Testis (tissue), 3 donors: ENCODE measurements around the gene SLC9A2. TPM values are rescaled to one million over a fixed set of nuclear protein-coding genes. Genes with fewer than 3 reads are reported as not detected.
A peak's percentile ranks its signal among the peaks of the same experiment; 100 is the strongest.

Source experiments
- DNase-seq: peaks from one replicate; pipeline ENCODE4 v3.0.0-alpha.2; 2019
- H3K27ac ChIP-seq, 2 donors: fragments of 200-600 bp; sonication (generic); one replicate each; pipeline ENCODE4 v1.5.1; 2019
- H3K27me3 ChIP-seq: fragments of 200-600 bp; sonication (generic); one replicate; pipeline ENCODE4 v1.5.1; 2019
- H3K36me3 ChIP-seq: fragments of 200-600 bp; sonication (generic); one replicate; pipeline ENCODE4 v1.5.1; 2017; ENCODE audit warnings: low read depth; ENCODE audit errors: missing control alignments
- H3K4me1 ChIP-seq: fragments of 200-600 bp; sonication (generic); one replicate; pipeline ENCODE4 v1.5.1; 2019
- H3K4me3 ChIP-seq, 2 donors: fragments of 200-600 bp; sonication (generic); one replicate each; pipeline ENCODE4 v1.5.1; 2017 to 2019
- H3K9me3 ChIP-seq: fragments of 200-600 bp; sonication (generic); one replicate; pipeline ENCODE4 v1.5.1; 2017
- POLR2A ChIP-seq: fragments of 450-650 bp; IDR thresholded peaks from one replicate; pipeline ENCODE4 v1.6.1; 2017; ENCODE audit warnings: antibody characterized with exemption, mild to moderate bottlenecking, moderate library complexity
- WGBS, 2 donors: methylation state at CpG; one replicate each; pipeline ENCODE4 v1.1.5; 2018; 5-methylcytosine and 5-hydroxymethylcytosine counted together
- intact Hi-C: fragments of 100-400 bp; cut with DNase I; formaldehyde crosslinking; loops from one replicate; pipeline ENCODE4 v1.15.1; 2023; ENCODE audit warnings: low total_unique reads
- polyA plus RNA-seq: library from polyadenylated mRNA; stranded (reverse); fragments of 350-450 nt; fragmentation: Illumina TruSeq; extraction: RNeasy Lipid Tissue Mini Kit (QIAGEN cat#74804); gene quantifications from one replicate; pipeline ENCODE4 v1.2.3, GENCODE V29; 2014; ENCODE audit warnings: low read depth, low replicate concordance; ENCODE audit not compliant: insufficient read depth
- total RNA-seq, 2 donors: library from RNA; depleted of rRNA; stranded (reverse); fragments of >200 nt; gene quantifications; one replicate each; pipeline ENCODE4 v1.2.3, GENCODE V29; 2016
- TF ChIP-seq, protein P1 (sequence below), 3 experiments: fragments of 450-650 bp in 2 of 3; fragments of 200-600 bp in 1 of 3; sonication (generic) in 1 of 3; IDR thresholded peaks; one replicate each; pipeline ENCODE4 v1.5.1; 2016 to 2019; ENCODE audit warnings: antibody characterized with exemption in 3 of 3, mild to moderate bottlenecking in 2 of 3, moderate library complexity in 1 of 3

Gene SLC9A2
- total and polyA plus RNA-seq, 3 donors from 2014 or later = 8.4 to 16.3 (median 9.4) TPM

DNA sequence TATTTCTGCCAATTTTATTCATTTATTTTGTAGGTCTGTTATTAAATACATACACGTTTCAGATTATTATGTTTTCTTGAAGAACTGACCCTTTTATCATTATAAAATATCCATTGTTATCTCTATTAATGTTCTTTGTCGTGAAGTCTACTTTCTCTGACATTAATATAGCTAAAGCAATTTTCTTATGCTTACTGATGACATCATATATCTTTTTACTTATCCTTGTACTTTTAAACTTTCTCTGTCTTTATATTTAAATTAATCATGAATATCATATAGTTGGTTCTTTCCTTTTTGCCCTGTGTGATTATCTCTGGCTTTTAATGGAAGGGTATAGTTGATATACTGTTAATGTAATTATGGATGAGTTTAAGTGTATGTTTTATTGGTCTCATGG is 36.5 kb upstream of the SLC9A2 start:
- TF ChIP-seq, protein P1, sequence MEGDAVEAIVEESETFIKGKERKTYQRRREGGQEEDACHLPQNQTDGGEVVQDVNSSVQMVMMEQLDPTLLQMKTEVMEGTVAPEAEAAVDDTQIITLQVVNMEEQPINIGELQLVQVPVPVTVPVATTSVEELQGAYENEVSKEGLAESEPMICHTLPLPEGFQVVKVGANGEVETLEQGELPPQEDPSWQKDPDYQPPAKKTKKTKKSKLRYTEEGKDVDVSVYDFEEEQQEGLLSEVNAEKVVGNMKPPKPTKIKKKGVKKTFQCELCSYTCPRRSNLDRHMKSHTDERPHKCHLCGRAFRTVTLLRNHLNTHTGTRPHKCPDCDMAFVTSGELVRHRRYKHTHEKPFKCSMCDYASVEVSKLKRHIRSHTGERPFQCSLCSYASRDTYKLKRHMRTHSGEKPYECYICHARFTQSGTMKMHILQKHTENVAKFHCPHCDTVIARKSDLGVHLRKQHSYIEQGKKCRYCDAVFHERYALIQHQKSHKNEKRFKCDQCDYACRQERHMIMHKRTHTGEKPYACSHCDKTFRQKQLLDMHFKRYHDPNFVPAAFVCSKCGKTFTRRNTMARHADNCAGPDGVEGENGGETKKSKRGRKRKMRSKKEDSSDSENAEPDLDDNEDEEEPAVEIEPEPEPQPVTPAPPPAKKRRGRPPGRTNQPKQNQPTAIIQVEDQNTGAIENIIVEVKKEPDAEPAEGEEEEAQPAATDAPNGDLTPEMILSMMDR (IDR thresholded peaks at IDR 0.05) = no peak
- TF ChIP-seq POLR2A = no peak
- H3K9me3 ChIP-seq = no peaks in the 10 kb centered on the region
- no peaks in the 10 kb centered on the region for H3K27me3 ChIP-seq
- no peaks in the 10 kb centered on the region for H3K36me3 ChIP-seq
- WGBS, 2 donors = 54 to 67% methylated on average over 2 of the region's 2 CpGs
- H3K27ac ChIP-seq = no peak overlapping the region
- no peak overlapping the region for H3K4me3 ChIP-seq
- no peaks in the 10 kb centered on the region for H3K4me1 ChIP-seq
- intact Hi-C loops = no loop called here
- no peak for DNase-seq

DNA sequence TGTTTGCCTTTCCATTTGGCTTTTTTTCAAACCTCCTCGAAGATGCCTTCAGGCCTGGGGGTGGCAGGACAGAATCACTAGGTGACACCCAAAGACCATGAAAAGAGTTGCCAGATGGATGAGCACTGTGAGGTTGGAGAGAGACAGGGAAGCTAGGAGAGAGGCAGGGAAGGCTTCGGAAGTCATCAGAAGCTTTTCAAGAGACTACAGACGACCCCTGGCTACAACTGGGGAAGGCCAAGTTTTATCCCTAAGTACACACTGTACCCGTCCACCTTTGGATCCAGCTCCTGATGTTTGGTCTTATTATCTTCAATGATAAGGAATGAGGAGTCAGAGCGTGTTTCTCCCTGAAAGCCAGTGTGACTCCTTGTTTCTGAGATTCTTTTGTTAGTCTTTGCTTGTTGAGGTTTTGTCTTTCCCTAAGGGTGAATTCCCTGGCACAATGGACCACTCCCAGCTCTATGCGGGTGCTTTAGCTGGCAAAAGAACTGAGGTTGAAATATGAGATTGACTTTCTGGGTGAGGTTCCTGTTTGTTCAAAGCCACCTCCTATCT is 33.4 kb upstream of the SLC9A2 start:
- Histone ChIP-seq H3K9me3 (no peaks in the 10 kb centered on the region), H3K36me3 (no peaks in the 10 kb centered on the region), H3K4me1 (no peaks in the 10 kb centered on the region), H3K4me3 (no peak overlapping the region), H3K27ac (peak overlapping the region; percentile 36 to 52), H3K27me3 (no peaks in the 10 kb centered on the region)
- no peak for TF ChIP-seq POLR2A
- TF ChIP-seq, protein P1 (IDR thresholded peaks at IDR 0.05) = no peak
- intact Hi-C loops = no loop called here
- 59 to 61% methylated on average over 6 of the region's 6 CpGs for WGBS, 2 donors
- no peak for DNase-seq

DNA sequence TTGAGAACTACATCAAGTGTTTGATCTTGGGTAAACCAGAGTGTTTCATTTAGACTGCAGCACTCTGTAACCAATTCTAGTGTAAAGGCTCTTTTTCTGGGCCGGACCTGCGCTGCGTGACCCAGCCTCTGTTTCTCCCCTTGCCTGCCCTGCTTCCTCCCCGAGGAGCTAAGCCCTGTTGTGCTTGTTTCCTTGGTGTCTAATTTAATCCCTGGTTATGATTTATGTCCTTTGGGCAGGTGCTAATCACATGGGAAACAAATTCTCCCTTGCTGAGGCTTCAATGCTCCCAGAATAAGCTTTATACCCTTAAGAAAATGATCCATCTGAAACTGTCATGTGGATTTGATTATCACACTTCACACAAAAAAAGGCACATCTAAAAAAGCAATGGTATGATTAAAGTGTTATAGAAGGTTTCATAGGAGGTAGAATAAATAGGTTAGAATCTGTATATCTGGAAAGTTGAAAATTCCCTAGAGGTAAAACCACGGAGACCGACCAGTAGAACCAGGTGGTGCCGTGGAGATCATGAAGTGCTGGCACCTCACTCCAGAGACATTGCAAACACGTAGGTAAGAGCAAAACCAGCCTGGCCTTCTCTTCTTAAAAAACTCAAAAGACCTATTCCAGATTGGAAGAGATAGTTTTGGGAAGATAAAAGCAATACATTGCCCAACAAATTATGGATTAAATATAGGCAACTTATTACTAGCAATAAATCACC is 31.0 kb upstream of the SLC9A2 start:
- no peak overlapping the region for H3K27ac ChIP-seq
- no peak for TF ChIP-seq POLR2A
- TF ChIP-seq, protein P1 (IDR thresholded peaks at IDR 0.05) = no peak
- 84 to 93% methylated on average over 8 of the region's 8 CpGs for WGBS, 2 donors
- no peak for DNase-seq
- H3K4me1 ChIP-seq = no peaks in the 10 kb centered on the region
- intact Hi-C loops = no loop called here
- H3K36me3 ChIP-seq = no peaks in the 10 kb centered on the region
- H3K4me3 ChIP-seq = no peak overlapping the region
- H3K27me3 ChIP-seq = no peaks in the 10 kb centered on the region
- H3K9me3 ChIP-seq = no peaks in the 10 kb centered on the region

DNA sequence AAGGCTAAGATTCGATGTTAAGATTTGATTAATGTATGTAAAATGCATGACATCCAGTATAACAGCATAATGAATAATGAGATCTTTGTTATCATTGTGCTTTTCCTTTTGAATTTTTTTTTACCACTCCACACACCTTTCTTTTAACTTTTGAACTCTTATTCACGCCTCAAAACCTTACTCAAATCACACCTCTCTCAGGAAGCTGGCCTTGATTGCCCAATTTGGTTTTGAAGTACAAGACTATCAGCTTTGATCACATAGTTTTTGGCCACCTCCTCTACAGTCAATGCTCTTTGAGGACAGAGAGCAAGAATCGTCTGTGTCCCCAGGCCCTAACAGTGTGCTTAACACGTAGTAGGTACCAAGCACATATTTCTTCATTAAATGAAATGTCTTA is 29.9 kb upstream of the SLC9A2 start:
- Histone ChIP-seq H3K36me3 (no peaks in the 10 kb centered on the region), H3K27me3 (no peaks in the 10 kb centered on the region), H3K9me3 (no peaks in the 10 kb centered on the region), H3K4me1 (no peaks in the 10 kb centered on the region), H3K27ac (no peak overlapping the region), H3K4me3 (no peak overlapping the region)
- 65 to 68% methylated on average over 4 of the region's 4 CpGs for WGBS, 2 donors
- TF ChIP-seq, protein P1 (IDR thresholded peaks at IDR 0.05) = no peak
- no peak for TF ChIP-seq POLR2A
- intact Hi-C loops = no loop called here
- no peak for DNase-seq
